Sigmoid colon (tissue), 3 donors: ENCODE measurements around the gene TIGIT.

ENCODE experiments used
- CTCF ChIP-seq, 4 experiments: fragments of 450-650 bp in 3 of 4; fragments of 200-600 bp in 1 of 4; IDR thresholded peaks; one replicate each; pipeline ENCODE4 v1.5.1; 2016 to 2019; ENCODE audit warnings: antibody characterized with exemption in 4 of 4, mild to moderate bottlenecking in 3 of 4, moderate library complexity in 2 of 4
- POLR2A ChIP-seq, 2 donors: fragments of 450-650 bp; IDR thresholded peaks; one replicate each; pipeline ENCODE4 v1.6.1; 2016; ENCODE audit warnings: antibody characterized with exemption in 2 of 2, mild to moderate bottlenecking in 2 of 2, moderate library complexity in 2 of 2

GRCh38 chr3:114355653-114356052, 61.8 kb downstream of the TIGIT start:
- TF ChIP-seq CTCF (IDR thresholded peaks at IDR 0.05), result no peak
- no peak for TF ChIP-seq POLR2A (IDR thresholded peaks at IDR 0.05)
